Psoas muscle (tissue), 8 donors: Measurements from ENCODE around the gene SPR. TPM values are rescaled to one million over a fixed set of nuclear protein-coding genes. Genes with fewer than 3 reads are reported as not detected.

Experiments
- ATAC-seq, 4 donors: fragments of 200-7000 bp; cut with Tn5 transposase; one replicate each; pipeline ENCODE4 v1.9.1; 2020; ENCODE audit warnings: moderate library complexity in 3 of 4, mild to moderate bottlenecking in 2 of 4
- DNase-seq, 2 donors: peaks; one replicate each; pipeline ENCODE4 v3.0.0-alpha.2; 2020
- H3K27ac ChIP-seq: fragments of 200-600 bp; one replicate; pipeline ENCODE4 v1.8.0; 2022
- H3K27me3 ChIP-seq, 3 donors: fragments of 200-600 bp in 1 of 3; one replicate each; pipeline versions ENCODE4 v1.6.1 to v1.8.0; 2013 to 2022; ENCODE audit warnings: low read length in 2 of 3, mild to moderate bottlenecking in 2 of 3, moderate library complexity in 1 of 3; ENCODE audit not compliant: insufficient read depth in 3 of 3
- H3K36me3 ChIP-seq, 2 donors: fragments of 200-600 bp in 1 of 2; one replicate each; pipeline versions ENCODE4 v1.6.1 to v1.8.0; 2013 to 2022; ENCODE audit warnings: low read depth in 1 of 2, mild to moderate bottlenecking in 1 of 2, moderate library complexity in 1 of 2; ENCODE audit not compliant: insufficient read depth in 1 of 2
- H3K4me1 ChIP-seq: fragments of 200-600 bp; one replicate; pipeline ENCODE4 v1.8.0; 2022
- H3K4me3 ChIP-seq: fragments of 200-600 bp; one replicate; pipeline ENCODE4 v1.8.0; 2022; ENCODE audit warnings: mild to moderate bottlenecking
- H3K9me3 ChIP-seq: fragments of 200-600 bp; one replicate; pipeline ENCODE4 v1.8.0; 2022
- WGBS, 3 donors: extraction: QIAGEN DNeasy Blood & Tissue Kit; methylation state at CpG; one replicate each; pipeline versions ENCODE4 v1.1.6 to v1.1.7; 2013; 5-methylcytosine and 5-hydroxymethylcytosine counted together
- intact Hi-C, 2 donors: fragments of 100-400 bp; cut with DNase I; formaldehyde crosslinking; loops; one replicate each; pipeline versions ENCODE4 v1.11.0 to v1.14.2; 2022
- polyA plus RNA-seq, 3 donors: library from polyadenylated mRNA; stranded (reverse); fragments of 200-250 nt; gene quantifications; one replicate each; pipeline ENCODE4 v1.2.3, GENCODE V29; 2013
- total RNA-seq, 4 donors: library from RNA; stranded (reverse); fragmentation: NEBNext Ultra II Directional in 2 of 4; extraction: Animal tissue kit (Norgen Biotek cat#: 25700) in 2 of 4; gene quantifications; one replicate each; pipeline versions ENCODE4 v1.2.1 to v1.2.4, GENCODE V29; 2021 to 2023
- TF ChIP-seq, protein P1 (sequence below): fragments of 200-600 bp; IDR thresholded peaks from one replicate; pipeline ENCODE4 v1.8.0; 2022; ENCODE audit warnings: antibody characterized with exemption
- donor health status: healthy with polysubstance abuse.
- donor health status: DM: no; HTN: no; CAD: no; lungs with moderate emphysema.
- donor health status: Bipolar disorder and iron deficiency.
- donor health status: healthy.
- donor health status: DM: yes; HTN: yes; CAD: no.
- donor health status: DM: no; HTN: no; CAD: no.
- donor health status: DM: no; HTN: no; CAD: no.
- donor health status: DM: yes; HTN: yes; CAD: no.

The SPR gene
- total and polyA plus RNA-seq, 7 donors = 19.1 to 46.0 (median 32.8) TPM

DNA sequence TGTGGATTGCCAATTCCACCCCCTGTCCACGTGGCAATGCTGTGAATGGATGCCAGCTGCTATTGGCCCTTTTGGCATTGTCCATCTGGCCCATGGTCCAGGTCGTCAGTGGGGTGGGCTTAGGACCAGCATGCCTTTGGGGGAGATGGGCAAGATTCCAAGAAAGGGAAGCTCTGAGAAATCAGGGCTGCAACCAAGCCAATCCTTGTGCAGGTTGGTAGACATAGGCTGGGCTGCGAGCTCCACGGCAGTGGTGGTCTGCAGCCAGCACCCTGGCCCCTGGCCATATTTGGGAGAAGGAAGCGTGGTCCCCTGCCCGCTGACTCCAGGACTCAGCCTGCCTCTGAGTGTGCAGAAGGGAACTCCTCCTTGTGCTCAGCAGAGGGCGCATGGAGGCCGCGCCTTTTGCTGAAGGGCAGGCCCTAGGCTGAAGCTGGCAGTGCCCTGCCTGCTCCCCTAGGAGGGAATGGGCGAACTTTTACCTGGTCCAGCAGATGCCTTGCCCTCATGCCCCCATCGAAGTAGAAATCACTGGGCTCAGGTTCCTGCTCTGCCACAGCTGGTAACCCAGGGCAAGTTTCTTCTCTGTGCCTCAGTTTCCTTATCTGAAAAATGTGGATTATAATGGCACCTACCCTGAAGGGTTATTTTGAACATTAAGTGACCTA, 5.4 kb downstream of the SPR start:
- Histone ChIP-seq H3K27me3 (peaks cover 0 to 17% (median 4%) of the 10 kb centered on the region in 3 donors), H3K9me3 (no peaks in the 10 kb centered on the region), H3K4me3 (no peak overlapping the region), H3K27ac (no peak overlapping the region), H3K4me1 (peaks cover 19% of the 10 kb centered on the region), H3K36me3 (peaks cover 0 to 17% of the 10 kb centered on the region in 2 donors)
- ATAC-seq (peak; percentile 69 to 81 (median 80)), DNase-seq (peak; percentile 63 to 74)
- 15 to 19% (median 17%) methylated on average over 11 of the region's 11 CpGs for WGBS, 3 donors
- intact Hi-C loops = loop anchor here (1.0 to 10.0 kb wide), 4 partner anchors 80 to 286 kb away; no protein-coding TSS in a partner anchor
- TF ChIP-seq, protein P1, sequence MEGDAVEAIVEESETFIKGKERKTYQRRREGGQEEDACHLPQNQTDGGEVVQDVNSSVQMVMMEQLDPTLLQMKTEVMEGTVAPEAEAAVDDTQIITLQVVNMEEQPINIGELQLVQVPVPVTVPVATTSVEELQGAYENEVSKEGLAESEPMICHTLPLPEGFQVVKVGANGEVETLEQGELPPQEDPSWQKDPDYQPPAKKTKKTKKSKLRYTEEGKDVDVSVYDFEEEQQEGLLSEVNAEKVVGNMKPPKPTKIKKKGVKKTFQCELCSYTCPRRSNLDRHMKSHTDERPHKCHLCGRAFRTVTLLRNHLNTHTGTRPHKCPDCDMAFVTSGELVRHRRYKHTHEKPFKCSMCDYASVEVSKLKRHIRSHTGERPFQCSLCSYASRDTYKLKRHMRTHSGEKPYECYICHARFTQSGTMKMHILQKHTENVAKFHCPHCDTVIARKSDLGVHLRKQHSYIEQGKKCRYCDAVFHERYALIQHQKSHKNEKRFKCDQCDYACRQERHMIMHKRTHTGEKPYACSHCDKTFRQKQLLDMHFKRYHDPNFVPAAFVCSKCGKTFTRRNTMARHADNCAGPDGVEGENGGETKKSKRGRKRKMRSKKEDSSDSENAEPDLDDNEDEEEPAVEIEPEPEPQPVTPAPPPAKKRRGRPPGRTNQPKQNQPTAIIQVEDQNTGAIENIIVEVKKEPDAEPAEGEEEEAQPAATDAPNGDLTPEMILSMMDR = peak; percentile 69

DNA sequence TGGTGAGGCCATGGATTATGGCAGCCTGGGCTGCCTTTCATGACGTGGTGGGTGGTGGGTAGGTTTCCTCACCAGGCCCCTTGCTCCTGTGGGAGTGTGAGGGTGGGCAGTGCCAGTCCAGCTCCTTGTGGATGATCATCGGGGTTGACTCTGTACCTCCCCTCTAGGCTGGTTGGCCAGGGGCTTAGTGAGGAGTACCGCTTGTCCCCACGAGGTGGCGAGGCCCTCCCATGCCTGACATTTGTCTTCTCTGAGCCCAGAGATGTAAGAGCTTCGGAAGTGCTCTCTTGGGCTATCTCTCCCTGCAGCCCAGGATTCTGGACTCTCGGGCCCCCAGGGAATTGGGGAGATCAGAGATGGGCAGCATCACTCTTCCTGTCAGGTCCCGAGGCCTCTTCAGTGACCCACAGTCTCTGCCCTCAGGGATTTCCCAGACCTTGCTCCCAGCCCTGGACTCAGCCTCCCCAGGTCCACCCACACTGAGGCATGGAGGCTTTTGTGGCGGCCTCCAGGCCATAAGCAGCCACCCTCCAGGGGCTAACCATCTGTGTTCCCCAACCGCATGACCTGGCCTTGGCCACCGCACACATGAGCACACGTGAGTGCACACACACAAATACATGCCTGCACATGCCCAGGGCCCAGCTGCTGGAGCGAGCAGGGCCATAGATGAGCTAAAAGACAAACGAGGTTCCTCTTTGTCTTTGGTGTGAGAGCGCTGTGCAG, 6.5 kb downstream of the SPR start:
- TF ChIP-seq, protein P1 = peak; percentile 45
- intact Hi-C loops = loop anchor here (5.0 to 10.0 kb wide), 3 partner anchors 79 to 281 kb away; no protein-coding TSS in a partner anchor
- Histone ChIP-seq H3K36me3 (peaks cover 0 to 17% of the 10 kb centered on the region in 2 donors), H3K4me3 (no peak overlapping the region), H3K27ac (no peak overlapping the region), H3K4me1 (peaks cover 10% of the 10 kb centered on the region), H3K9me3 (no peaks in the 10 kb centered on the region), H3K27me3 (peaks cover 0 to 25% (median 4%) of the 10 kb centered on the region in 3 donors)
- DNase-seq = no peak
- 48 to 58% (median 56%) methylated on average over 15 of the region's 15 CpGs for WGBS, 3 donors
- ATAC-seq = peak in 3 of 4 donors; percentile 43 to 69 (median 48)

DNA sequence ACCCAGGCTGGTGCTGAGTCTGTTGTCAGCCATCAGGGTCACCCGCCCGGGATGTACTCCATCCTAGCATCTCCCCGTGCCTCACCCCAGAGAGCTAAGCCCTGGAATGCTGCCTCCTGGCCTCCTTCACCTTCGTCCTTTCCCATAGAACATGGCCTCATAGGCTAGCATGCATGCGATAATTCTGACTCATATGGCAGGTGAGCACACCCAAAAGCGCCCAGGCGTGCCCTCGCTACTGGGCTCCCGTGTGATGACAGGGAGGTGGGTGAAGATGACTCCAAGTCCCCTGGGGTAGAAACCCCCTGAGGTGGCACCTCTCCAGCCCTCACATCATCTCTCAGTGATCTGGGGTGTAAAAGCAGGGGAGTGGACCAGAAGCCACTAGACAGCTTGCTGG, 7.3 kb downstream of the SPR start:
- Histone ChIP-seq H3K27me3 (peaks cover 0 to 25% (median 4%) of the 10 kb centered on the region in 3 donors), H3K9me3 (no peaks in the 10 kb centered on the region), H3K4me3 (no peak overlapping the region), H3K27ac (no peak overlapping the region), H3K36me3 (peaks cover 0 to 12% of the 10 kb centered on the region in 2 donors), H3K4me1 (peaks cover 5% of the 10 kb centered on the region)
- TF ChIP-seq, protein P1 = no peak
- intact Hi-C loops = loop anchor here (5.0 to 10.0 kb wide), 3 partner anchors 78 to 280 kb away; no protein-coding TSS in a partner anchor
- ATAC-seq (no peak), DNase-seq (no peak)
- WGBS, 3 donors = 84 to 95% (median 91%) methylated on average over 9 of the region's 9 CpGs

DNA sequence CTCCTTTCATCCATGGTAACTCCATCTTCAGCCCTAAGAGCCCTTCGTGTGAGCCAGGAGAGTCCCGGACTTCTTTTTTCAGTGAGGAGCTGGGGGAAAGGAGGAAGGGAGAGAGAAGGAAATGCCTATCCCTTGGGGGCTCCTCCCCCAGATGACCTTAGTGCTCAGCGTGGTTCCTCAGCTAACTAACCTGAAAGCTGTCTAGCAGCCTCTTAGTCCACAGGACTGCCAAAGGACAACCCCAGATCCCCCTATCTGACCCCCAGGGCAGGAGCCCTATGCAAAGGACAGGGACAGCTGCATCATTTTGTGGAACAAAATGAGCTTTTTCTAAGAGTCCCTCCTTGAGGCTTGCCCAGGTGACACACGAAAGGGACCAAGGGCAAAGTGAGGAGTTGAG, 7.9 kb downstream of the SPR start:
- Histone ChIP-seq H3K9me3 (no peaks in the 10 kb centered on the region), H3K4me3 (no peak overlapping the region), H3K27ac (no peak overlapping the region), H3K36me3 (peaks cover 0 to 12% of the 10 kb centered on the region in 2 donors), H3K4me1 (peaks cover 5% of the 10 kb centered on the region), H3K27me3 (peaks cover 0 to 25% (median 4%) of the 10 kb centered on the region in 3 donors)
- DNase-seq = no peak
- WGBS, 3 donors = 7 to 10% (median 7%) methylated on average over 4 of the region's 4 CpGs
- TF ChIP-seq, protein P1 = no peak
- no peak for ATAC-seq
- intact Hi-C loops = loop anchor here in 1 of 2 donors (10.0 kb wide), 1 partner anchor 280 kb away; no protein-coding TSS in a partner anchor
